Measurements from ENCODE around the gene CSGALNACT2.

CSGALNACT2 gene

GRCh38 chr10:43113201-43114087 lies 24.8 kb upstream of the CSGALNACT2 start:
- DNase-seq = no peak

GRCh38 chr10:43114088-43114742 lies 24.0 kb upstream of the CSGALNACT2 start:
- no peak for DNase-seq

- no peak for DNase-seq
These were observed 23.3 kb upstream of the CSGALNACT2 start for GRCh38 chr10:43114743-43115611.

- DNase-seq = no peak
These were observed 22.2 kb upstream of the CSGALNACT2 start for GRCh38 chr10:43115881-43116595.

GRCh38 chr10:43116596-43116995 lies 21.6 kb upstream of the CSGALNACT2 start:
- no peak for DNase-seq

- DNase-seq = no peak
These were observed 21.0 kb upstream of the CSGALNACT2 start for GRCh38 chr10:43117031-43117776.

GRCh38 chr10:43117777-43118583 lies 20.3 kb upstream of the CSGALNACT2 start:
- DNase-seq = no peak

GRCh38 chr10:43118631-43119415 lies 19.4 kb upstream of the CSGALNACT2 start:
- DNase-seq = no peak

- no peak for DNase-seq
These were observed 18.7 kb upstream of the CSGALNACT2 start for GRCh38 chr10:43119416-43120115.

- DNase-seq = no peak
These were observed 17.9 kb upstream of the CSGALNACT2 start for GRCh38 chr10:43120116-43120928.

- no peak for DNase-seq
These were observed 17.3 kb upstream of the CSGALNACT2 start for GRCh38 chr10:43120929-43121314.

GRCh38 chr10:43121444-43121843 lies 16.8 kb upstream of the CSGALNACT2 start:
- no peak for DNase-seq

- DNase-seq = no peak
These were observed 16.1 kb upstream of the CSGALNACT2 start for GRCh38 chr10:43122096-43122495.

GRCh38 chr10:43122826-43123225 lies 15.4 kb upstream of the CSGALNACT2 start:
- DNase-seq = no peak

GRCh38 chr10:43123361-43124093 lies 14.7 kb upstream of the CSGALNACT2 start:
- no peak for DNase-seq

GRCh38 chr10:43124094-43124521 lies 14.1 kb upstream of the CSGALNACT2 start:
- no peak for DNase-seq

- DNase-seq = no peak
These were observed 13.5 kb upstream of the CSGALNACT2 start for GRCh38 chr10:43124574-43125273.

All from NCI-H524 treated with DMSO at 0.1 percent for 48 hours (cell line).